Esophagus squamous epithelium (tissue), 4 donors: ENCODE data around the gene ATXN7L3.

Experiments used
- CTCF ChIP-seq, 6 experiments: fragments of 450-650 bp in 4 of 6; fragments of 200-600 bp in 2 of 6; sonication (generic) in 2 of 6; IDR thresholded peaks; one replicate each; pipeline ENCODE4 v1.5.1; 2016 to 2019; ENCODE audit warnings: antibody characterized with exemption in 6 of 6, mild to moderate bottlenecking in 4 of 6, moderate library complexity in 4 of 6
- POLR2A ChIP-seq, 4 donors: fragments of 450-650 bp; IDR thresholded peaks; one replicate each; pipeline ENCODE4 v1.6.1; 2017; ENCODE audit warnings: antibody characterized with exemption in 4 of 4, mild to moderate bottlenecking in 4 of 4, moderate library complexity in 3 of 4

GRCh38 chr17:44207743-44208142 lies 8.1 kb upstream of the ATXN7L3 start:
- TF ChIP-seq CTCF (IDR thresholded peaks at IDR 0.05) (no peak), POLR2A (IDR thresholded peaks at IDR 0.05) (no peak)
